LNCAP (cell line): ENCODE data around the gene MAN1A1.
A peak's percentile ranks its signal among the peaks of the same experiment; 100 is the strongest.

Experiments used
- CTCF ChIP-seq: fragments of 450-650 bp; IDR thresholded peaks from 2 replicates; pipeline ENCODE4 v1.5.1; 2017; ENCODE audit warnings: mild to moderate bottlenecking

Gene MAN1A1

GRCh38 chr6:119349361-119350201 is at the start of gene MAN1A1:
Gene MAN1A1, minus strand, starts transcription at chr6:119349761. Its CDS starts 696 bp downstream, at chr6:119349065.
- peak; percentile 28; the same call in 1 of the 2 replicates for TF ChIP-seq CTCF

DNA sequence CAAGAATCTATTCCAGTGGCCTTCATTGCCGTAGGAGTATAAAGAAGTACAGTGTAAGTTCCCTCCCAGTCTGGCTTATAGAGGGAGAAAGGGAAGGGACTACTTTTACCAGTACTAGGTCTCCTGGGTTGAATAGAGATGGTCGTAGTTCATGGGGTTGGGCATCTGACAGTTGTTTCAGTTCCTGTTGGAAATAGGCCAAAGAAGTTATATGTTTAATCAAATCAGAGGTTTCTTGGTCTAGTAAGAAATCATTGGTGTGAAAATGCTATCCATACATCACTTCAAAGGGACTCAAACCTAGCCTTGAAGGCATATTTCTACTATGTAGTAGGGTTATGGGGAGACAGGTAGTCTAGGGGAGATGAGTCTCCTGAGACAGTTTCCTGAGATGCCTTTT is 45.6 kb upstream of the MAN1A1 start:
- no peak for TF ChIP-seq CTCF

DNA sequence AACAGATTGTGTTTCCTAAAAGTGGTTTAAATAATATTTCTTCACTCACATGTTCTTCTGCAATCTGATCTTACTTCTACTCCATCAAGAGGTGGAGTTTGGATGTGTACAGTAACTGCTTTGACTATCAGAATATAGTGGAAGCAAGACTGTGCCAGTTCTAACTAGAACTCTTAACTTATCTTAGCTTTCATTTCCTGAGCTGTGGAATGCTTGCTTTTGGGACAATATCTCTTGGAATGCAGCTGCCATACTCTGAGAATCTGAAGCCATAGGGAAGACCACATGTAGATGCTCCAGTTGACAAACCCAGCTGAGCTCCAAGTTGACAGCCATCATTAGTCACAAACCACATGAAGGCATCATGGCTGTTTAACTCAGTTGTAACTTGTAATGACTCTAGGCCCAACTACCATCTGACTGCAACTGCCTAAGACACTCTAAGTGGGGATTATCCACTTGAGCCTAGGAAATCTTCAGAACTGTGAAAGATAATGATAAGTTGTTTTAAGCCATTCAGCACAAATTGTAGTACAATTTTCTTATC is 40.8 kb upstream of the MAN1A1 start:
- no peak for TF ChIP-seq CTCF

GRCh38 chr6:119385994-119386393 is 36.4 kb upstream of the MAN1A1 start:
- TF ChIP-seq CTCF = no peak

- no peak for TF ChIP-seq CTCF
These were observed 34.9 kb upstream of the MAN1A1 start for GRCh38 chr6:119384444-119384843.

DNA sequence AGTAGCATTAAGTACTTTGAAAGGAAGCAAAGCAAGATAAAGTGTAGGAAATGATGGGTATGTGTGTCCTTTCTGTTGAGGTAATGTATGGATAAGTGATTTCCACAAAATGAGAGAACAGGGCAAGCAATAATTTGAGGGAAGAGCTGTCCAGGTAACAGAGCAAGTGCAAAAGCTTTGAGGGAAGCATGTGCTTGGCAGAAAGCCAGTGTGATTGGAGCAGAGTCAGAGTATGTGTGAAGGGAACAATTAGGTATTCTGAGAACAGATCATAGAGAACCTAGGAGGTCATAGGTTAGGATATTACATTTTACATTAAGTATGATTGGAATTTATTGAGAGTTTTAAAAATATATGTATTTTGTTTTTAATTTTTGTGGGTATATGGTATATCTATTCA is 30.2 kb upstream of the MAN1A1 start:
- no peak for TF ChIP-seq CTCF

GRCh38 chr6:119370080-119370479 is 20.5 kb upstream of the MAN1A1 start:
- no peak for TF ChIP-seq CTCF
